Measurements from ENCODE around the gene NR1D2. TPM values are rescaled to one million over a fixed set of nuclear protein-coding genes. Genes with fewer than 3 reads are reported as not detected.
"Not testable (repeated sequence)": the region's sequence is repeated elsewhere in the genome, so short reads cannot be mapped to it uniquely, and the experiment has no call there.

NR1D2 gene
- total RNA-seq (2014; rRNA removed; shearing (Covaris generic); ENCODE audit: low replicate concordance): 3.7 and 9.3 TPM in 2 replicates

GRCh38 chr3:23944861-23945662 lies at the start of gene NR1D2:
Gene NR1D2, plus strand, starts transcription at chr3:23945286. Its CDS starts 293 bp downstream, at chr3:23945579.
- peak; percentile 70 for DNase-seq (ENCODE audit: low read depth)
- in situ Hi-C loops (cut with HindIII; ENCODE audit: low pct_unique_long_range_greater_than_20kb, low sequenced_read_pairs): no loop called here

DNA sequence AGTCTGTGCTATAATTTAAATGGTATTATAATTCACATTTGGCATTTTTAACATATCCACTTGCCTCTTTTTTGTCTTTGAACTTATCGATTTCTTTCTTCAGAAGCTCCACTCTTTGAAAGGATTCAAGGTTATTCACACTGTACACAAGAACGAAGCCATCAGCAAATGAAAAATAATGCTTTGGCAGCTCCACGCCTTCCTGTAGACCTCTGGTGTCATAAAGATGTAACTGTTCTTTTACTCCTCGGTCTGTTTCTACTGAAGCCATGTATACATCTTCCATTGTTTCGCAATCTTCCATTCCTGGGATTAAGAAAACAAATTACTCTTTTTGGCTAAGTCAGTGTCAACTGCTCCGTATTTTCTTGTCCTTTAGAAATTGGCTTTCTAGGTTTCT lies 44.3 kb upstream of the NR1D2 start:
- in situ Hi-C loops (cut with HindIII; ENCODE audit: low pct_unique_long_range_greater_than_20kb, low sequenced_read_pairs): no loop called here
- no peak for DNase-seq (ENCODE audit: low read depth)

GRCh38 chr3:23904545-23904944 lies 40.5 kb upstream of the NR1D2 start:
- no peak for DNase-seq (ENCODE audit: low read depth)
- in situ Hi-C loops (cut with HindIII; ENCODE audit: low pct_unique_long_range_greater_than_20kb, low sequenced_read_pairs): no loop called here

- DNase-seq (ENCODE audit: low read depth): no peak
- in situ Hi-C loops (cut with HindIII; ENCODE audit: low pct_unique_long_range_greater_than_20kb, low sequenced_read_pairs): no loop called here
Measured at GRCh38 chr3:23909341-23909740, 35.7 kb upstream of the NR1D2 start.

GRCh38 chr3:23911397-23911796 lies 33.7 kb upstream of the NR1D2 start:
- in situ Hi-C loops (cut with HindIII; ENCODE audit: low pct_unique_long_range_greater_than_20kb, low sequenced_read_pairs): no loop called here
- no peak for DNase-seq (ENCODE audit: low read depth)

DNA sequence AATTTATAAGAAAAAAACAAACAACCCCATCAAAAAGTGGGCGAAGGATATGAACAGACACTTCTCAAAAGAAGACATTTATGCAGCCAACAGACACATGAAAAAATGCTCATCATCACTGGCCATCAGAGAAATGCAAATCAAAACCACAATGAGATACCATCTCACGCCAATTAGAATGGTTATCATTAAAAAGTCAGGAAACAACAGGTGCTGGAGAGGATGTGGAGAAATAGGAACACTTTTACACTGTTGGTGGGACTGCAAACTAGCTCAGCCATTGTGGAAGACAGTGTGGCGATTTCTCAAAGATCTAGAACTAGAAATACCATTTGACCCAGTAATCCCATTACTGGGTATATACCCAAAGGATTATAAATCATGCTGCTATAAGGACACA lies 32.8 kb upstream of the NR1D2 start:
- in situ Hi-C loops (cut with HindIII; ENCODE audit: low pct_unique_long_range_greater_than_20kb, low sequenced_read_pairs); DNase-seq (ENCODE audit: low read depth): not testable (repeated sequence)

- DNase-seq (ENCODE audit: low read depth): no peak
- in situ Hi-C loops (cut with HindIII; ENCODE audit: low pct_unique_long_range_greater_than_20kb, low sequenced_read_pairs): no loop called here
Measured at GRCh38 chr3:23913182-23913581, 31.9 kb upstream of the NR1D2 start.

GRCh38 chr3:23913873-23914743 lies 31.0 kb upstream of the NR1D2 start:
- no peak for DNase-seq (ENCODE audit: low read depth)
- in situ Hi-C loops (cut with HindIII; ENCODE audit: low pct_unique_long_range_greater_than_20kb, low sequenced_read_pairs): no loop called here

DNA sequence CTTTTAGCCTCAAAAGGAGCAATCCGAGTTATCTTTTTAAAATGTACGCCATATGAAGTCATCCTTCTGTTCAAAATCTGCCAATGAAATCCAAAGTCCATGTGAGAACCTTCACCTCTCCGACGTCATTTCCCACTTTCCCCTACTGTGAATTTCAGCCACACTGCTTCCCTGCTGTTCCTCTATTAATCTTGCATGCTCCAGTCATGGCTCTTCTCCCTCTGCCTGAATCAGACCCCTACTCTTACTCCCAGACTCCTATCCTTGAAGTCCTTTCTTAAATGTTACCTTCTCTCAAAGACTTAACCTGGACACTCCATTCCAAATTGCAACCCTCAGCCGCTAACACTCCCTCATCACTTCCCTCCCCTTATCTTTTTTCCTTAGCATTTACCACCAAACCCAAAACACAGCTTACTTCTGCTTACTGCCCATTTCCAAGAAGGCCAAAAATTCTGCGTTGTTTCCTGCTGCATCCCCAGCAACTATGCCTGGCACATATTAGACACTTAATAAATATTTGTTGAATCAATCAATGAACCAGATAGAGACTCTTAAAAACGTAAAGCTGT lies 29.5 kb upstream of the NR1D2 start:
- no peak for DNase-seq (ENCODE audit: low read depth)
- in situ Hi-C loops (cut with HindIII; ENCODE audit: low pct_unique_long_range_greater_than_20kb, low sequenced_read_pairs): no loop called here

- DNase-seq (ENCODE audit: low read depth): no peak
- in situ Hi-C loops (cut with HindIII; ENCODE audit: low pct_unique_long_range_greater_than_20kb, low sequenced_read_pairs): no loop called here
Measured at GRCh38 chr3:23916152-23916885, 28.8 kb upstream of the NR1D2 start.

GRCh38 chr3:23916886-23917678 lies 28.0 kb upstream of the NR1D2 start, which contains the start of the genes NKIRAS1 and RPL15:
Gene NKIRAS1, minus strand, starts transcription at chr3:23916990. Its CDS starts 6,086 bp downstream, at chr3:23910904.
Gene RPL15, plus strand, starts transcription at chr3:23917132. Its CDS starts 728 bp downstream, at chr3:23917860.
- in situ Hi-C loops (cut with HindIII; ENCODE audit: low pct_unique_long_range_greater_than_20kb, low sequenced_read_pairs): no loop called here
- DNase-seq (ENCODE audit: low read depth): peak; percentile 93

DNA sequence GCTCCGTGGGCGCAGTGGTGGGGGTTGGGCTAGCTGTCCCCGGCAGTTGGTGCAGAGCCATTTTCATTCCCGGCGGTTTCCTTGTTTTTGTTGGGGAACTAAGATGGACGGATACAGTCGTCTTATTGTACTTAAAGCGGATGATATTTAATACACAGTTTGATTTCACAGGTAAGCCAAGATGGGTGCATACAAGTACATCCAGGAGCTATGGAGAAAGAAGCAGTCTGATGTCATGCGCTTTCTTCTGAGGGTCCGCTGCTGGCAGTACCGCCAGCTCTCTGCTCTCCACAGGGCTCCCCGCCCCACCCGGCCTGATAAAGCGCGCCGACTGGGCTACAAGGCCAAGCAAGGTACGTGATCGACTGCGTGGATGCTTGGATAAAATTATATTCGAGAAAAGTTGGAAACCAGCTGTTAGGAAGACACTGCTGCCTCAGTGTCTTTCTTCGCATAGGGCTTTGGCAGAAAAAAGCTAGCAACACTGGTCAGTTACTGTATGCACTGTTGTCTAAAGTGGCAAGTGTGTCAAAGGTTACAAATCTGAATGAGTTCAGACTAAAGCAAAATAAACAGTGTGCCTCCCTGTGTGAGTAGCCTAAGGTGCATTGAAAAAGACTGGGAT lies 27.3 kb upstream of the NR1D2 start:
- DNase-seq (ENCODE audit: low read depth); in situ Hi-C loops (cut with HindIII; ENCODE audit: low pct_unique_long_range_greater_than_20kb, low sequenced_read_pairs): not testable (repeated sequence)

DNA sequence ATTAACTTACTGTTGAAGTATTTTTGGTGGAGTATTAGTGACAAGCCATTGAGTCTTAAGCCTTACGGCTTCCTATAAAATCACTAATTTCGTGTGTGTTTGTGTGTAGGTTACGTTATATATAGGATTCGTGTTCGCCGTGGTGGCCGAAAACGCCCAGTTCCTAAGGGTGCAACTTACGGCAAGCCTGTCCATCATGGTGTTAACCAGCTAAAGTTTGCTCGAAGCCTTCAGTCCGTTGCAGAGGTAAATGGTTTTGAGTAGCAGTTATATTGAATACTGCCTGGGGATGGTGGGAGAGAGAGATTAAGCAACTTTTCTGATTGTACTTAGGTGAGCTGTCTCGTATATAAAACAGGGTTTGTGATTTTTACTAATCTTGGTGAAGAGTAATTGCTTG lies 26.8 kb upstream of the NR1D2 start:
- DNase-seq (ENCODE audit: low read depth); in situ Hi-C loops (cut with HindIII; ENCODE audit: low pct_unique_long_range_greater_than_20kb, low sequenced_read_pairs): not testable (repeated sequence)

DNA sequence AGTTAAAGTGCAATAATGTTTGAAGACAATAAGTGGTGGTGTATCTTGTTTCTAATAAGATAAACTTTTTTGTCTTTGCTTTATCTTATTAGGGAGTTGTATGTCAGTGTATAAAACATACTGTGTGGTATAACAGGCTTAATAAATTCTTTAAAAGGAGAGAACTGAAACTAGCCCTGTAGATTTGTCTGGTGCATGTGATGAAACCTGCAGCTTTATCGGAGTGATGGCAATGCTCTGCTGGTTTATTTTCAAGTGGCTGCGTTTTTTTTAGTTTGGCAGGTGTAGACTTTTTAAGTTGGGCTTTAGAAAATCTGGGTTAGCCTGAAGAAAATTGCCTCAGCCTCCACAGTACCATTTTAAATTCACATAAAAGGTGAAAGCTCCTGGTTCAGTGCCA lies 25.5 kb upstream of the NR1D2 start:
- in situ Hi-C loops (cut with HindIII; ENCODE audit: low pct_unique_long_range_greater_than_20kb, low sequenced_read_pairs): no loop called here
- no peak for DNase-seq (ENCODE audit: low read depth)

GRCh38 chr3:23920151-23920655 lies 24.9 kb upstream of the NR1D2 start:
- in situ Hi-C loops (cut with HindIII; ENCODE audit: low pct_unique_long_range_greater_than_20kb, low sequenced_read_pairs): no loop called here

GRCh38 chr3:23921052-23921511 lies 24.0 kb upstream of the NR1D2 start:
- in situ Hi-C loops (cut with HindIII; ENCODE audit: low pct_unique_long_range_greater_than_20kb, low sequenced_read_pairs): no loop called here
- DNase-seq (ENCODE audit: low read depth): no peak

More at GRCh38 chr3:23920151-23920655, 24.9 kb upstream of the NR1D2 start:
- no peak for DNase-seq (ENCODE audit: low read depth)

- in situ Hi-C loops (cut with HindIII; ENCODE audit: low pct_unique_long_range_greater_than_20kb, low sequenced_read_pairs): no loop called here
- peak; percentile 83 for DNase-seq (ENCODE audit: low read depth)
Measured at GRCh38 chr3:23923786-23924185, 21.3 kb upstream of the NR1D2 start.

Measured in Caki2 (cell line).